Ureter (tissue), 1 donor: Measurements from ENCODE around the gene RALGAPB. TPM values are rescaled to one million over a fixed set of nuclear protein-coding genes. Genes with fewer than 3 reads are reported as not detected.
"Not testable (repeated sequence)": the region's sequence is repeated elsewhere in the genome, so short reads cannot be mapped to it uniquely, and the experiment has no call there.

Experiments used
- DNase-seq: peaks from one replicate; pipeline ENCODE4 v3.0.0-alpha.2; 2020; ENCODE audit warnings: low spot score
- total RNA-seq: library from RNA; stranded (reverse); gene quantifications from one replicate; pipeline ENCODE4 v1.2.4, GENCODE V29; 2023
- donor health status: DM: yes; HTN: yes; CAD: no.

Gene RALGAPB
- total RNA-seq, 1 donor from 2014 or later, result 67.9 TPM

DNA sequence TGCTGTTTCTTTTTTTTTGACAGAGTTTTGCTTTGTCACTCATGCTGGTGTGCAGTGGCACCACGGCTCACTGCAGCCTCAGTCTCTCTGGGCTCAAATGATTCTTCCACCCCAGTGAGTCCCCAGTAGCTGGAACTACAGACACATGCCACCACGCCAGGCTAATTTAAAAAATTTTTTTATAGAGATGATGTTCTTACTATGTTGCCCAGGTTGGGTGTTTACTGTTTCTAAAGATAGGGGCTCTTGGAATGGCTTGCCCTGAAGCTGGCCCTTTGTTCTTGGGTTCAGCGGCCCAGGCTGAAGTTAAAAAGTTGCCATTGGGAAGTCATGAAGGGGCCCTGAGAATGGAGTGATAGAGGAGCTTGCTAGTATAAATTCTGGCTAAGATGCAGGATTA lies 16.5 kb downstream of the RALGAPB start:
- DNase-seq, result no peak

DNA sequence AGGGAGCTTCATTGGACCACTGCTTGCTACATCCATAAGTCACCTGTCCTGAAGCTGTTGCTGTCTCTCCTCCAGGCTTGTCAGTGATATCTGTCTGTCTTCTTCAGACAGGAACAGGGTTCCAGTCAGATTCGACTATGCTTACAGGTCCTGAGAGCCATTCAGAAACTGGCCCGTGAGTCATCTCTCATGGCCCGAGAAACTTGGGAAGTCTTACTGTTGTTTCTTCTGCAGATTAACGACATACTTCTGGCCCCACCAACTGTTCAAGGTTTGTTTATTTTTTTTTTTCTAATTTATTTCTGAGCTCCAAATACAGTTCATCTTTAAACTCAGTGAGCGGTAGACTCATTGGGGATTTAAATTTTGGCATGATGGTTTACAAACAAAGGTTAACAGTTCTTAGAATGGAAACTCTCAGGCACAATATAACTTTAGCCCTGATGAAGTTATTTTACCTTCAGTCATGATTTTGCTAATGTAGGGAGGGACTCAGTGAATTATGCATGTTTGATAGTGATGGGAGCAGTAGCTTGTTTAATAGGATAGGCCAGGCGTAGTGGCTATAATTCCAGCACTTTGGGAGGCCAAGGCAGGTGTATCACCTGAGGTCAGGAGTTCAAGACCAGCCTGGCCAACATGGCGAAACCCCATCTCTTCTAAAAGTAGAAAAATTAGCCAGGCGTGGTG lies 24.7 kb downstream of the RALGAPB start:
- no peak for DNase-seq

DNA sequence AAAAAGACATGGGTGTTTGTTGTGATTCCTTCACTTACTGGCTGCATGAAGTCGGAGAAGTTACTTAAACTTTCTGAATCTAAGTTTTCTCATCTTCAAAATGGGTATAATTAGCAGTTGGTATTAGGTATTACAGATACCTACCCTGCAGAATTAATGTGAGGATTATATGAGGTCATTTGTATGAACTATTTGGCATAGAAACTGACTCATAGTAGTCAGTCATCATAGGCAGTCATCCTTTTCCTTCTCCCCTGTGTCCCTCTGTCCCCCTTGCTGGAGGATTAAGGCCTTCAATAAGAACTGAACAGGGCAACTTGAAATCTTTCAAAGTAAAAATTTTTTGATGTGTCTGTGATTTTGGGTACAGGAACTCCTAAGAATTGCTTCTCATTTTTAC lies 26.3 kb downstream of the RALGAPB start:
- no peak for DNase-seq

DNA sequence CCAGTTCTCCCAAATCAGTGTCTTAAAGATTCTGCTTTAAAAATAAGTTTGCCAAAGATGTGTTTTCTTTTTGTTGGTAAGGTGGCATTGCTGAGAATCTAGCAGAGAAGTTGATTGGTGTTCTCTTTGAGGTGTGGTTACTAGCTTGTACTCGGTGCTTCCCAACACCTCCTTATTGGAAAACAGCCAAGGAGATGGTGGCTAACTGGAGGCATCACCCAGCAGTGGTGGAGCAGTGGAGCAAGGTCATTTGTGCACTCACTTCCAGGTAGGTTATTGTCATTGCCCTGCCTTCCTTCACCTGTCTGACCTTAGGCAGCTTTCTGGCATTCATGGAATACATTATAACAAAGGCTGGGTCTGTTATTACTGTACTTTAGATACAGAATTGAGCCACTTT lies 26.7 kb downstream of the RALGAPB start:
- DNase-seq, result no peak

DNA sequence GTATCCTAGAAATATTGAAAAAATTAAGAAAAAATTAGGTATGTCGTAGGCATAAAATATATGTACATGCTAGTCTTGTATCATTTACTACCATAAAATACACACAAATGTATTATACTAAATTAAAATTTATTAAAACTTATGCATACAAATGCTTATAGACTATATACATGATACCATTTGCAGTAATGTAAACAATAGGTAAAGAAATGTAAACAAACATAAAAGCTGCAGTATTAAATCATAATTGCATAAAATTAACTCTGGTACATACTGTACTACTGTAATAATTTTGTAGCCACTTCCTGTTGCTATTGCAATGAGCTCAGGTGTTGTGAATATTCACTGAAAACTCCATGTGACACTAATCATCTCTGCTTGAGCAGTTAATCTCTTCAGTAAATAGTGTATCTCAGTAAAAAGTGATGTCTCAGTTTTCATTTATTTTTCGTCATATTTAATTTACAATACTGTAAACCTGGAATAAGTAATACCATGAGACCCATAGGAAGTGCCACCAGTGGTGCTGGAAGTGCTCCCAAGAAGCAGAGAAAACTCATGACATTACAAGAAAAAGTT lies 29.3 kb downstream of the RALGAPB start:
- DNase-seq, result no peak

DNA sequence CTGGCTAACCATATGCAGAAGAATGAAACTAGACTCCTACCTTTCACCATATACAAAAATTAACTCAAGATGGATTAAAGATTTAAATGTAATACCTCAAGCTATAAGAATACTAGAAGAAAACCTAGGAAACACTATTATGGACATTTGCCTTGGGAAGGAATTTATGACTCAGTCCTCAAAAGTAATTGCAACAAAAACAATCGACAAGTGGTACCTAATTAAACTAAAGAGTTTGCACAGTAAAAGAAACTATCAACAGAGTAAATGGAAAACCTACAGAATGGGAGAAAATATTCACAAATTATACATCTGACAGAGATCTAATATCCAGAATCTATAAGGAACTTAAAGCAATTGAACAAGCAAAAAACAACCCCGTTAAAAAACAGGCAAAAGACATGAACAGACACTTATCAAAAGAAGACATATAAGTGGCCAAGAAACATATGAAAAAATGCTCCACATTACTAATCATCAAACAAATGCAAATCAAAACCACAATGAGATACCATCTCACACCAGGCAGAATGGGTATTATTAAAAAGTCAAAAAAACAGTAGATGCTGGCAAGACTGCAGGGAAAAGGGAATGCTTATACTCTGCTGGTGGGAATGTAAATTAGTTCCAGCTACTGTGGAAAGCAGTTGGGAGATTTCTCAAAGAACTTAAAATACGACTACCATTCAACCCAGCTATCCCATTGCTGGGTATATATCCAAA lies 31.9 kb downstream of the RALGAPB start:
- DNase-seq, result no peak

DNA sequence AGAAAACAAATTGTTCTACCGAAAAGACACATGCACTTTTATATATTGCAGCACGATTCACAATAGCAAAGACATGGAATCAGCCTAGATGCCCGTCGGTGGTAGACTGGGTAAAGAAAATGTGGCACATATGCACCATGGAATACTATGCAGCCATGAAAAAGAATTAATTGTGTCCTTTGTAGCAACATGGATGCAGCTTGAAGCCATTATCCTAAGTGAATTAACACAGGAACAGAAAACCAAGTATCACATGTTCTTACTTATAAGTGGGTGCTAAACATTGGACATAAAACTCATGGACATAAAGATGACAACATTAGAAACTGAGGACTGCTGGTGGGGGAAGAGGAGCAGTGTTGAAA lies 32.4 kb downstream of the RALGAPB start:
- no peak for DNase-seq

DNA sequence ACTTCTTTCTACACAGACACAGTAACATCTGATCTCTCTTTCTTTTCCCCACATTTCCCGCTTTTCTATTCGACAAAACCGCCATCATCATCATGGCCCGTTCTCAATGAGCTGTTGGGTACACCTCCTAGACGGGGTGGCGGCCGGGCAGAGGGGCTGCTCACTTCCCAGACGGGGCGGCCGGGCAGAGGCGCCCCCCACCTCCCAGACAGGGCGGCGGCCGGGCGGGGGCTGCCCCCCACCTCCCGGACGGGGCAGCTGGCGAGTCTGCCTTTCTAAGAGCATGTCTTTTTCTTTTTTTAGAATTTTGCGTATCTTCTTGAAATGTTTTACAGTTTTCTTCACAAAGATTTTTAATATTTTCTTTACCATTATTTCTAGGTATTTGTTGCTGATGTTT lies 39.1 kb downstream of the RALGAPB start:
- DNase-seq, result not testable (repeated sequence)

DNA sequence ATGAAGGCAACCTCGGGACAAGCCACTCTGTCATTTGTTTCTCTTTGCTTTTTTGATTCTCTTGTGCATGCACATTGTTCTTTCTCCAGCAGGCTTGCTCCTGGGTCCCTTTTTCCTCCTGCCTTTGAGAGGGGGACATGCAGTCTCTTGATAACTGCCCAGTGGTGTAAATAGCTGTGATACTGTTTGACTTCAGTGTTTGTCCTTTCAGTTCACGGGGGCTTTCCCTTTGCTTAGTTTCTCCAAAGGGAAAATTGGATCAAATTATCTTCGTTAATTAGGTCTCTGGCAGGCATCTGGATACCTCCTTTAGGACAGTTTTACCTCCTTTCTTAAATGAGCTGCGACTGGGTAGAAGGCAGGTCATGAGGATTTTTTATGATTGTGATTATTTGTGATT lies 41.5 kb downstream of the RALGAPB start:
- no peak for DNase-seq

DNA sequence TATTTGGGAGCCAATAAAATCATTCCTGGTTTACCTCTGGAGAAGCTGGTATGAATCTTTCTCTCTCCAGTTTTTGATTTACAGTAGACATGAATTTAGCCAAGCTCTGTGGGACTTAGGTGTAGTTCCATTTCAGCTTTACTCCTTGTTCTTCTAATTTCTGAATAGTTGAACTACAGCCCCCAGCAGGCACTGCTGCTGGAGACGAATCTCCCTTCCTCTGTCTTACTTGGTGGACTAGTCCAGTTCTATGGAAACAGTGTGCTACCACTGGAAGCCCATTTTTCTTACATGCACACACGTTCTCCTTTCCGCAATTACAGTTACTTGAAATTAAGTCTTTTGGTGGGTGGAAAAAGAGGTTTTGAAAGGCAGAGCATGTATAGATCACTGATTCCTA lies 42.3 kb downstream of the RALGAPB start:
- no peak for DNase-seq

DNA sequence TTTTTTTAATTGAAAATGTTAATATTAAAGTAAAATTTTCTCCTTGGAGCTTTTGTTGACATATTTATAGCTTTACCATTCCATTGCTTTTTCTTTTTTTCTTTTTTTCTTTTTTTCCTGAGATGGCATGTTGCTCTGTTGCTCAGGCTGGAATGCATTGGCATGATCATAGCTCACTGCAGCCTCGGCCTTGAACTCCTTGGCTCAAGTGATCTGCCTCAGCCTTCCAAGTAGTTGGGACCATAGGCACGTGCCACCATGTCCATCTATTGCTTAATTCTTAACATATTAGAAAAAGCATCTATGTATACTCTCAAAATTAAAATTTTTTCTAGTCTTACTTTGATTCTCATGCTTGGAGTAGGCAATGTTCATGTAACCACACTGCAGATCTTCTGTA lies 43.0 kb downstream of the RALGAPB start:
- no peak for DNase-seq

DNA sequence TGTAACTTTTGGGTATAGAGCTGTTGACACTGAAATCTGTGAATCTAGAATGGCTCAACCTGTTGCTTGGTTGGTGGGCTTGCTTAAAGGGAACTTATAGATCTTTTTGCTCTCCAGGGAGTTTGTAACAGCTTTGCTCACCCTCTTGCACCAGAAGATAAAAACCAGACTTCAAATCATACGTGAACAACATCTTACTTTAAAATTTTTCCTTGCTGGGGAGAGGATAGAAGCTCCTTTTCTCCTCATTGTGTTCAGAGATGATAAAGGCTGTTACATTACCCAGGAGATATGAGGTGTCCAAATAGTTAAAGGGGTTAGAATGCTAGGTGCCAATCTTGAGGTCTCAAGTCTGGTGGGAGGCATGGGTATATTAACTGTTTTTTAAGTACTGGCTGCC lies 46.8 kb downstream of the RALGAPB start:
- DNase-seq, result no peak

DNA sequence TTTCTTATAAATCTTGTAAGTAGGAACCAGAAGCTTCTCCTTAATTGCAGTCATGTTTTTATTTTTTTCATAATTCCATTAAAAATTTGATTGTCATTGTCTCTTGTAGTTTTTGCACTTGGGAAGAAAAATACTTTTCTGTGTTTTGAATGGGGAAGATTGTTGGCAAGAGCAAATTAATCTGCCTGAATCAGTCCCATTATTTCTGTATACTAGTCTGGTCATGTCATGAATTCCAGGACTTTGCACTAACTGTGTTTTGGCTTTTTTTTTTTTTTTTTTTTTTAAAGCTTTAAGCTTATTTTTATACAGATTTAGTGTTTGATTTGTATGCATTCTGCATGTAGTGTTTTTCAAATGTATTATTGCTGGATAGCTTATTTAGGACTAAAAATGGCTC lies 47.6 kb downstream of the RALGAPB start:
- DNase-seq, result no peak

DNA sequence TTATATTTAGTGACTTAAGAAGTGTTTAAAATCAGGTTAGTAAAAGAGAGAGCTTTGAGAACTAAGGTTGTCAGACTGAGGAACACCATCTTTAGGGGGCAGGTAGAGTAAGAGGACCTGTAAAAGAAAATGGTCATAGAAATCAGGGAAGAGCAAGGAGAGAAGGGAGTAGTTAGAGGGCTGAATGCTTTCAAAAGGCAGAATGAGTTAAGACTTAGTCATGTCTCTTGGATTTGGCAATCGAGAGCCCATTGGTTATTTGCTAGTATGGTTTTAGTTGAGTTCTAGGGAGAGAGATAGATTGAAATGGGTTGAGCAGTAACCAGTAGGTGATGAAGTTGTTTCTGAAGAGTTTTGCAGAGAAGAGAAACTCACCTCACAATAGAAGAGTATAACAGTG lies 51.1 kb downstream of the RALGAPB start:
- DNase-seq, result no peak

DNA sequence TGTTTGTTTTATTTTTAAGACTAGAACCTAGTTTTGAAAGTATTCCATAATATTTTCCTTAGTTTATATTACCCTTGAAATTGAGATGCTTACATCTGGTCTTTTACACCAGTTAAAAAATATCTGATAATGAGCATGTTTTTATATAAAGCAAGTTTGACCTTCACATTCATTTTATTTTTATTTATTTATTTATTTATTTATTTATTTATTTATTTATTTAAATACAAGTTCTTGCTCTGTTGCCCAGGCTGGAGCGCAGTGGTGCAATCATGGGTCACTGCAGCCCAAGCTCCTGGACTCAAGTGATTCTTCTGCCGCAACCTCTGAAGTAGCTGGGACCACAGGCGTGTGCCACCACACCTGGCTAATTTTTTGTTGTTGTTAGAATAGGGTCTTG lies 55.5 kb downstream of the RALGAPB start:
- DNase-seq, result no peak

DNA sequence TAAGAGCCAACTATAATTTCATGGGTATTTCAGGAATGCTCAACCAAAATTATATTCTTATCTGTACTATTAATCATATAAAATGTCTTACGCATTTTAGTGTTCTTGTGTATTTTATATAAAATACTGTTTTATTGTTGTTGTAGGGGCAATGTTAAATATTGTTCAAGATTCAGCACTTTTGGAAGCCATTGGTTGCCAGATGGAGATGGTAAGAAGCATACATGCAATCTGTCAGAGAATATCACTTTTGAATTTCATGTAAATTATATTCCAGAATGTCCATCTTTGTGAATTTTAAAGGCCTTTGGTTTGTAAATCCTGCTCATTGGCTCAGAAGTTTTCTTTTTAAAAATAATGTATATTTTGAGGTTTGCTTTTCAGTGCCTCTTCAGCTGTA lies 58.4 kb downstream of the RALGAPB start:
- no peak for DNase-seq

DNA sequence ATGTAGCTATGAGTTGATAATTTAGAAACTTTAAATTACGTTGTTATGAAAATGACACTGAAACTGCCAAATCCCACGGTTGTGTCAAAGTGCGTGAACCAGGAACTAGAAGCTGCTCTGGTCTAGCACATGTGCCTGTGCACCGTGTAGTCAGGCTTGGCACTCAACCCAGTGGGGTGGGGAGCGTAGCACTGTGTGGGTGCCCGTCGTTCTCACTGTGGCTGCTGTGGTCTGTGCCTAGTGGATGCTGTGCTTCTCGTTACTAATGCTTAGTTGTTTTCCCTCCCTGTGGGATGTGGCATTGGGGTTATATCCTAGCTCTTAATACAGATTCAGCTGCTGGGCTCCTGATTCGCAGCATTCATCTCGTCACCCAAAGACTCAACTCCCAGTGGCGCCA lies 62.1 kb downstream of the RALGAPB start:
- no peak for DNase-seq

DNA sequence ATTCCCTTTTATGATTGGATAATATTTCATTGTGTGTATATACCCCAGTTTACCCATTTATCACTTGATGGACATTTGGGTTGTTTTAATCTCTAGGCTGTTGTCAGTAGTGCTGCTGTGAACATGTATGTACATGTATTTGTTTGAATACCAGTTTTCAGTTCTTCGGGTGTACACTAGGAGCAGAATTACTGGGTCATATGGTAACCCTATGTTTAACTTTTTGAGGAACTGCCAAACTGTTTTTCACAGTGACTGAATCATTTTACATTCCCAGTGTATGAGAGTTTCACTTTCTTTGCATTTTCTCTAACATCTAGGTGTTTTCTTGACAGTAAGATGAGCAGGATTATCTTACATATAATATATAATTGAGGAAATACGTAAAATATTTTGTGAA lies 63.7 kb downstream of the RALGAPB start:
- no peak for DNase-seq

DNA sequence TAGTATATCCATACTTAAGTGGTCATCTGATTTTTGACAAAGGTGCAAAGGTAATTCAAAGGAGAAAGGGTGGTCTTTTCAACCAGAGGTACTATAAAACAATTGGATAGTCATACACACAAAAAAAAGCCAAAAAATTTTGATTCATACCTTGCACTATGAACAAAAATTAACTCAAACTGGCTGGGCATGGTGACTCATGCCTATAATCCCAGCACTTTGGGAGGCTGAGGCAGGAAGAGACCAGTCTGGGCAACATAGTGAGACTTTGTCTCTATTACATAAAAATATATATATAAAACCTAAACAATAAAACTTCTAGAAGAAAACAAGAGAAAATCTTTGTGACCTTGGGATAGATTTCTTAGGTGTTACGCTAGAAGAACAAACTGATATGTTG lies 64.5 kb downstream of the RALGAPB start:
- no peak for DNase-seq

DNA sequence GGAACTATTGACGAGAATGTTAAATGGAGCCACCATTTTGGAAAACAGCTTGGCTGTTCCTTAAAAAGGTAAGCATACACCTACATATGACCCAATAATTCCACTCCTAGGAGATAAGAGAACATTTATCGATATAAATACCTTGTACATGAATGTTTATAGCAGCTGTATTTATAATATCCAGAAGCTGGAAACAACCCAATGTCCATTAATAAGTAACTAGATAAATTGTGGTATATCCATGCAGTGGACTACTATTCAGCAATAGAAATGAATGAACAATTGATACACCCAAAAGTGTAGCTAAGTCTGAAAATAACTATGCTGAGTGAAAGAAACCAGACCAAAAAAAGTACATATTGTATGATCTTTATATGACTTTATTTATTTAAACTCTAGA lies 66.1 kb downstream of the RALGAPB start:
- DNase-seq, result no peak

DNA sequence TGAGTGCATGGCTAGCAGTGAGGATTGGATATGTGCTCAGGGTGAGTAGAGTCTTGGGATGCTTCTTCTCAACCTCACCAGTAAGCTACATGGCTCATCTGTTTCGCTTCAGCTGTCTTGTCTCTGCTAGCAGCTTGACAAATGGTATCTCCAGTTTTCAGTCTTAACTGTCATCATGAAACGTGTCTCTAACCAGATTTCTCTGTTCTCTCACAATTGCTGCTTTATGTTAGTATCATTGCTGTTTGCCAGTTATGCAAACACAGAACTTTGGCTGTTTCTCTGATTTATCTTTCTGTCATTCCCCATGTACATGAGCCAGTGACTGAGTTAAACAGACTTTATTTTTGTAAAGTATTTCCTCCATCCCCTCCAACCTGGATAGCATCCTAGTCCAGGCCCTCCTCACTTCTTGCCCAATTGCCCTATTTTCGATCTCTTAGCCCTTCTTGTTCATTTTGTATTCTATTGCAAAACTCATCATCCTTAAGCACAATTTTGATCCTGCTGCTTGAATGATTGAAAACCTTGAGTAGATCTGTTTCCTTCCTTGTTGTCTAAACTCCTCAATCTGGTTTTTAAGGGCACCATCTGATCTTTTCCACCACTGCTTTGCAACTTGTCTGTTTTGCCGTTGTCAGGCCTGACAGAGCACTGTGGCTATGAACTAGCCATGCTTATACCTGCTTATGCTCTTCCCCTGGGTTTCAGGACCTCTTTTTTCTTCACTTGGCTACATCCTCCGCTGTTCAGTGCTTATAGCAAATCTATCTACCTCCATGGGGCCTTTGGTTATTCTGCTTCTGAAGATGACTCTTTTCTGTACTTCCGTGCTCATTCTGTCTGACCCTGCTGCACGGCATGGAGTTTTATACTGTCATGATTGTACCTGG lies 70.6 kb downstream of the RALGAPB start:
- DNase-seq, result no peak

DNA sequence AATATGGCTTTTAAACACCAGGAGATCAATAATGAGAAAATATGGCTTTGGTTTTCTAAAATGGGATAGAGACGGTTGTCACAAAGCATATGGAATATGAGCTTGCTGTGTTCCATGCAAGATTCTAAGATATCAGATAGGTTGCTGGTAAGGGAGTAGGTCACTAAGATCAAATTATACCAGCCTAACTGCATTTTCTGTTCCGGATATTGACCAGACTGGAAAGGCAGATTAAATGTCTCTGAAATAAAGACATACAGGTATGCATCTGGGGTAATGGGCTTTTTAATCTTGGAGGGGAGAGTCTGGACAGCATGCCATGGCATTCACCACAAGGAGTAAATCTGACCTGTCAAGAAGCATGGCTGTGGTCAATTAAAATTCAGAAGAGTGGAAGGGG lies 73.1 kb downstream of the RALGAPB start:
- no peak for DNase-seq
